Uterus (tissue), 4 donors: Measurements from ENCODE around the gene MYADML2. TPM values are rescaled to one million over a fixed set of nuclear protein-coding genes. Genes with fewer than 3 reads are reported as not detected.
A peak's percentile ranks its signal among the peaks of the same experiment; 100 is the strongest.

Experiments used
- DNase-seq, 2 donors: peaks; one replicate each; pipeline ENCODE4 v3.0.0-alpha.2; 2019 to 2020
- H3K27ac ChIP-seq, 2 donors: fragments of 200-600 bp; sonication (generic); 1 replicate in 1 of 2; 2 replicates in 1 of 2; pipeline ENCODE4 v1.5.1; 2016 to 2018
- H3K27me3 ChIP-seq, 2 donors: fragments of 200-600 bp; sonication (generic); one replicate each; pipeline ENCODE4 v1.5.1; 2018 to 2019; ENCODE audit warnings: control low read depth in 1 of 2
- H3K36me3 ChIP-seq, 2 donors: fragments of 200-600 bp; sonication (generic); one replicate each; pipeline ENCODE4 v1.5.1; 2019; ENCODE audit warnings: control low read depth in 1 of 2
- H3K4me1 ChIP-seq, 2 donors: fragments of 200-600 bp; sonication (generic); one replicate each; pipeline ENCODE4 v1.5.1; 2018 to 2019; ENCODE audit warnings: control low read depth in 1 of 2
- H3K4me3 ChIP-seq, 2 donors: fragments of 200-600 bp; sonication (generic); 1 replicate in 1 of 2; 2 replicates in 1 of 2; pipeline ENCODE4 v1.5.1; 2018 to 2019; ENCODE audit warnings: mild to moderate bottlenecking in 1 of 2
- H3K9me3 ChIP-seq, 2 donors: fragments of 200-600 bp; sonication (generic); one replicate each; pipeline ENCODE4 v1.5.1; 2019; ENCODE audit warnings: control low read depth in 1 of 2
- POLR2A ChIP-seq, 2 donors: fragments of 450-650 bp; IDR thresholded peaks; one replicate each; pipeline ENCODE4 v1.6.1; 2016; ENCODE audit warnings: antibody characterized with exemption in 2 of 2, mild to moderate bottlenecking in 1 of 2, moderate library complexity in 1 of 2
- intact Hi-C: fragments of 100-400 bp; cut with DNase I; formaldehyde crosslinking; loops from one replicate; pipeline ENCODE4 v1.15.1; 2023; ENCODE audit warnings: low total_unique reads
- total RNA-seq, 4 donors: library from RNA; depleted of rRNA in 3 of 4; stranded (reverse); fragments of >200 nt in 3 of 4; gene quantifications; one replicate each; pipeline versions ENCODE4 v1.1.0 to v1.2.4, GENCODE V29; 2014 to 2023
- TF ChIP-seq, protein P1 (sequence below), 4 experiments: fragments of 200-600 bp in 2 of 4; fragments of 450-650 bp in 2 of 4; sonication (generic) in 2 of 4; IDR thresholded peaks; one replicate each; pipeline ENCODE4 v1.5.1; 2016 to 2019; ENCODE audit warnings: antibody characterized with exemption in 4 of 4, mild to moderate bottlenecking in 2 of 4, moderate library complexity in 1 of 4
- donor health status: DM: yes; HTN: yes; CAD: no.

The MYADML2 gene
- total RNA-seq, 4 donors from 2014 or later, result not detected

DNA sequence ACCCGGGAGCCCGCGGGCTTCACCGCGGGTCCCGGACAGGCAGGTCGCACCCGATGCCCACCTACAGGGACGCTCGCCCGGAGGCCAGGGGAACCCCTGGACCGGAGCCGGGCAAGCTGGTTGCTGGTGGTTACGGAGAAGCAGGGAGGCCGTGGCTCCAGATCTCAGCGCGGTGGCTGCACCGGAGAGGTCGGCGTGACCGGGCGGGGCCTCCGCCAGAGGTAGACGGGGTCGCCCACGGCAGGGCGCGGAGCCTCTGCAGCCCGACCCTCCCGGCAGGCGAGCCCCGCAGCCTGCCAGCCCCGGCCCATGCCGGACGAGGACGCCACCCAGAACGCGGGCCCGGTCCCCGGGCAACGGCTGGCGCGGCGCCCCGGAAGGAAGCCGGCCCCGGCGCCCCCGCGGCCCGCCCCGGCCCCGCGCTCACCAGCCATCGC is 36.2 kb downstream of the MYADML2 start:
- H3K4me1 ChIP-seq, result peaks cover 0 to 4% of the 10 kb centered on the region in 2 donors
- peak overlapping the region; percentile 38 to 62 for H3K27ac ChIP-seq
- no peaks in the 10 kb centered on the region for H3K36me3 ChIP-seq
- no peaks in the 10 kb centered on the region for H3K9me3 ChIP-seq
- intact Hi-C loops, result no loop called here
- TF ChIP-seq, protein P1, sequence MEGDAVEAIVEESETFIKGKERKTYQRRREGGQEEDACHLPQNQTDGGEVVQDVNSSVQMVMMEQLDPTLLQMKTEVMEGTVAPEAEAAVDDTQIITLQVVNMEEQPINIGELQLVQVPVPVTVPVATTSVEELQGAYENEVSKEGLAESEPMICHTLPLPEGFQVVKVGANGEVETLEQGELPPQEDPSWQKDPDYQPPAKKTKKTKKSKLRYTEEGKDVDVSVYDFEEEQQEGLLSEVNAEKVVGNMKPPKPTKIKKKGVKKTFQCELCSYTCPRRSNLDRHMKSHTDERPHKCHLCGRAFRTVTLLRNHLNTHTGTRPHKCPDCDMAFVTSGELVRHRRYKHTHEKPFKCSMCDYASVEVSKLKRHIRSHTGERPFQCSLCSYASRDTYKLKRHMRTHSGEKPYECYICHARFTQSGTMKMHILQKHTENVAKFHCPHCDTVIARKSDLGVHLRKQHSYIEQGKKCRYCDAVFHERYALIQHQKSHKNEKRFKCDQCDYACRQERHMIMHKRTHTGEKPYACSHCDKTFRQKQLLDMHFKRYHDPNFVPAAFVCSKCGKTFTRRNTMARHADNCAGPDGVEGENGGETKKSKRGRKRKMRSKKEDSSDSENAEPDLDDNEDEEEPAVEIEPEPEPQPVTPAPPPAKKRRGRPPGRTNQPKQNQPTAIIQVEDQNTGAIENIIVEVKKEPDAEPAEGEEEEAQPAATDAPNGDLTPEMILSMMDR (IDR thresholded peaks at IDR 0.05), result no peak
- TF ChIP-seq POLR2A (IDR thresholded peaks at IDR 0.05), result no peak
- peak in 1 of 2 donors; percentile 46 for DNase-seq
- H3K27me3 ChIP-seq, result no peaks in the 10 kb centered on the region
- H3K4me3 ChIP-seq, result peak overlapping the region; percentile 46 to 83

DNA sequence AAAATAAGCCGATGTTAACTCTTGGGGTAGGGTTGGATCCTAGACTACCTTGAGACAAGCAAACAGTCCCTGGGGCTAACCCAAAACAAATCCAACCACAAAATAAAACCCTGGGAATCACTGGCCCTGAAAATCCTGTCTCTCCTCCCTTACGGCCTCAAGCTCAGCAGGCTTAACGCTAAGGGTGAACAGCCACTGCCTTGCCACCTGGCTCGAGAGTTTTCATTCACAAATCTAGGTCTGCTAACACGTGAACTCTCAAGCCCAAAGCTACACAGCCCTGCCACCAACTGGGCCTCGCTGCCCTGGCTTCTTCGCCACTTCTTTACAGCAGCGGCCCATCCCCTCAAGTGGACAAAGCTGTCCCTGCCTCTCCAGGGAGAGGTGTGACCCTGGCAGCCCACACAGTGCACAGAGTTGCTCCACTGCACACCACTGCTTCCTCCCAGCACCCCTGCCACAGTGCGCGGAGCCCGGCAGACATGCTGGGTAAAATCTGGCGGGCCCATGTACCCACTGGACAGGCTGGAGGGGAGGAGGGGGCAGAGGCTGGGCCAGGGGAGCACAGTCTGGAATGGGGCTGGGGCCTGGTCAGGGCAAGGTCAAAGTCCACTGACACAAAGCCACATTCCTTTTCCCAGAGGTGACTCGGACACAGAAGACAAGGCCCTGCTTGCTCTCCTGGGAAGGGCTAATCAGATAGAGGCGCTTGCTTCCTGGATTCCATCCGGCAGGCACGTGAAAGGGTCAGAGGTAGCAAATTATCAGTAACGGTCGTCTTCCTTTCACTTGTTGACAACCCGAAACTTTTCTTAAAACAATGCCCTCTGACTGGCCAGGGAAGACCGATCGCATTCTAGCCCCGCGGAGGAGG is 36.8 kb downstream of the MYADML2 start:
- peak overlapping the region; percentile 46 to 83 for H3K4me3 ChIP-seq
- peak overlapping the region in 1 of 2 donors; percentile 62 for H3K27ac ChIP-seq
- TF ChIP-seq, protein P1 (IDR thresholded peaks at IDR 0.05), result no peak
- no peak for TF ChIP-seq POLR2A (IDR thresholded peaks at IDR 0.05)
- intact Hi-C loops, result no loop called here
- H3K9me3 ChIP-seq, result no peaks in the 10 kb centered on the region
- no peaks in the 10 kb centered on the region for H3K27me3 ChIP-seq
- H3K36me3 ChIP-seq, result no peaks in the 10 kb centered on the region
- peaks cover 0 to 4% of the 10 kb centered on the region in 2 donors for H3K4me1 ChIP-seq
- DNase-seq, result no peak

DNA sequence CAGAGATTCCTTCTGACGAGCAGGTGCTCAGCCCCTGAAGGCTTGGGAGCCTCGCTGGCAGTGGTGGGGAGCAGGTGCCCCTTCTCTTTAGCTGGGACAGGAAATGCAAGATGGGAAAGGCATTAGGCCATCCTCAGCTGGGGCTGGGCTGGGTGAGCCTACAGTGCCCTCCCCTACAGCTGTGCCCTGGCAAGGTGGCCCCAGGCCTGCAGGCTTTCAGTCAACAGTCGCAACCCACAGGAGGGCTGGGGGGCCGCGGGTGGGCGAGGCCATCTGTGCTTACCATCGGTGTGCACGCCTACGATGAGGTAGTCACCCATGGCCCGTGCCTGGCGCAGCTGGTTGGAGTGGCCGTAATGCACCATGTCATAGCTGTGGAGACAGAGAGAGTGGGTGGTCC is 37.8 kb downstream of the MYADML2 start:
- DNase-seq, result no peak
- Histone ChIP-seq H3K27ac (no peak overlapping the region), H3K27me3 (no peaks in the 10 kb centered on the region), H3K4me3 (no peak overlapping the region), H3K4me1 (peaks cover 0 to 4% of the 10 kb centered on the region in 2 donors), H3K9me3 (no peaks in the 10 kb centered on the region), H3K36me3 (no peaks in the 10 kb centered on the region)
- TF ChIP-seq, protein P1 (IDR thresholded peaks at IDR 0.05), result no peak
- no peak for TF ChIP-seq POLR2A (IDR thresholded peaks at IDR 0.05)
- intact Hi-C loops, result no loop called here

DNA sequence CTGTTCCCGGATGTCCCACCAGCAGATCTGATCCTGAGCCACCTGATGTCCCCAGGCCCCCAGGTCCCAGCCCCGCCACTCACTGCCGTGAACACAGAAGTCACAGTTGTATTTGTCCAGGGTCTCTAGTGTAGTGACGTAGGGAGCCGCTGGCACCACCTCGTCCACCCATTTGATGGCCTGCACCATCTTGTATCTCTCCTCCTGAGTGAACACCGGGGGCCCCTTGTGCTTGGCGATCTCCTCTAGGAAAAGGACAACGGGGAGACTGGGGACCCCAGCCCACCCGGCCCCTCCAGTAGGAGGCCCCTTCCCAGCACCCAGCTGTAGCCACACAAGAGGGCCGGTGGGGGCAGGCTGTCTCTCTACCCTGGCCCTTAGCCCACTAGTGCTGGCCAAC is 38.2 kb downstream of the MYADML2 start:
- H3K4me1 ChIP-seq, result peaks cover 0 to 4% of the 10 kb centered on the region in 2 donors
- intact Hi-C loops, result no loop called here
- H3K9me3 ChIP-seq, result no peaks in the 10 kb centered on the region
- no peaks in the 10 kb centered on the region for H3K27me3 ChIP-seq
- no peak for DNase-seq
- no peaks in the 10 kb centered on the region for H3K36me3 ChIP-seq
- H3K4me3 ChIP-seq, result no peak overlapping the region
- no peak for TF ChIP-seq POLR2A (IDR thresholded peaks at IDR 0.05)
- TF ChIP-seq, protein P1 (IDR thresholded peaks at IDR 0.05), result no peak
- no peak overlapping the region for H3K27ac ChIP-seq
